Measurements from ENCODE around the gene FAM13A. TPM values are rescaled to one million over a fixed set of nuclear protein-coding genes. Genes with fewer than 3 reads are reported as not detected.

FAM13A gene
- total RNA-seq, 1 experiment from 2014 or later = 26.7 TPM

DNA sequence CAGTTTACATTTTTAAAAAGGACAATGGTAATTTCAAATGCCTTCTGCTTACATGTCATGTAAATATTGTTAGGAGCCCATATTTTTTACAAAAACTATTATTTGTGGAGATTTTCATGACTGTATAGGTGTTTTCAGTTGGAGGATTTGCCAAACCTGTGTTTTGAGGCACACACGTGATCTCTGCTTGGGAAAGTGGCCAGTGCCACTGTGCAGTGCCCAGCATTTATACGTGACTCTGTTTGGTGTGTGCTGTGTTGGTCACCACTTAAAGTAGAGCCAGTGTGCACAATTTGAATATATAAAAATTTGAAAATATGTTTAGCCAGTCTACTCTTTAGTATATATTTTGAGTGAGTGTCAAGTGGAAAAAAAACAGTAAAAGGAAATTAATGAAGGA lies 332.6 kb downstream of the FAM13A start:
- H3K9me3 ChIP-seq (ENCODE audit: insufficient read depth, low read depth) = no peaks in the 10 kb centered on the region
- H2AFZ ChIP-seq = no peak overlapping the region
- H4K20me1 ChIP-seq (ENCODE audit: insufficient read depth) = no peaks in the 10 kb centered on the region
- no peaks in the 10 kb centered on the region for H3K79me2 ChIP-seq (ENCODE audit: low read depth)
- H3K4me3 ChIP-seq = no peak overlapping the region
- POLR2A ChIA-PET (ENCODE audit: unreplicated experiment) = no interaction called here
- no peaks in the 10 kb centered on the region for H3K9me2 ChIP-seq (ENCODE audit: insufficient read depth)
- CTCF ChIA-PET = no interaction called here
- H3K27ac ChIP-seq = no peak overlapping the region
- H3K36me3 ChIP-seq (ENCODE audit: low read depth) = no peaks in the 10 kb centered on the region; the same call in 1 of the 2 replicates
- H3F3A ChIP-seq (ENCODE audit: insufficient read depth, low read depth) = no peaks in the 10 kb centered on the region
- TF ChIP-seq, protein P1, sequence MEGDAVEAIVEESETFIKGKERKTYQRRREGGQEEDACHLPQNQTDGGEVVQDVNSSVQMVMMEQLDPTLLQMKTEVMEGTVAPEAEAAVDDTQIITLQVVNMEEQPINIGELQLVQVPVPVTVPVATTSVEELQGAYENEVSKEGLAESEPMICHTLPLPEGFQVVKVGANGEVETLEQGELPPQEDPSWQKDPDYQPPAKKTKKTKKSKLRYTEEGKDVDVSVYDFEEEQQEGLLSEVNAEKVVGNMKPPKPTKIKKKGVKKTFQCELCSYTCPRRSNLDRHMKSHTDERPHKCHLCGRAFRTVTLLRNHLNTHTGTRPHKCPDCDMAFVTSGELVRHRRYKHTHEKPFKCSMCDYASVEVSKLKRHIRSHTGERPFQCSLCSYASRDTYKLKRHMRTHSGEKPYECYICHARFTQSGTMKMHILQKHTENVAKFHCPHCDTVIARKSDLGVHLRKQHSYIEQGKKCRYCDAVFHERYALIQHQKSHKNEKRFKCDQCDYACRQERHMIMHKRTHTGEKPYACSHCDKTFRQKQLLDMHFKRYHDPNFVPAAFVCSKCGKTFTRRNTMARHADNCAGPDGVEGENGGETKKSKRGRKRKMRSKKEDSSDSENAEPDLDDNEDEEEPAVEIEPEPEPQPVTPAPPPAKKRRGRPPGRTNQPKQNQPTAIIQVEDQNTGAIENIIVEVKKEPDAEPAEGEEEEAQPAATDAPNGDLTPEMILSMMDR (conservative IDR thresholded peaks at IDR 0.05) = no peak
- TF ChIP-seq EZH2 (IDR thresholded peaks at IDR 0.05; ENCODE audit: low read depth) = no peak
- no peaks in the 10 kb centered on the region for H3K4me1 ChIP-seq (replicated peaks; ENCODE audit: insufficient read depth)
- BruUV-seq (replicated peaks) = no TSS peak
- H3K4me2 ChIP-seq = no peak overlapping the region
- no peaks in the 10 kb centered on the region for H3K27me3 ChIP-seq (ENCODE audit: insufficient read depth, low read depth)
- intact Hi-C loops (cut with micrococcal nuclease; ENCODE audit: unreplicated experiment) = no loop called here
- no peak for DNase-seq

DNA sequence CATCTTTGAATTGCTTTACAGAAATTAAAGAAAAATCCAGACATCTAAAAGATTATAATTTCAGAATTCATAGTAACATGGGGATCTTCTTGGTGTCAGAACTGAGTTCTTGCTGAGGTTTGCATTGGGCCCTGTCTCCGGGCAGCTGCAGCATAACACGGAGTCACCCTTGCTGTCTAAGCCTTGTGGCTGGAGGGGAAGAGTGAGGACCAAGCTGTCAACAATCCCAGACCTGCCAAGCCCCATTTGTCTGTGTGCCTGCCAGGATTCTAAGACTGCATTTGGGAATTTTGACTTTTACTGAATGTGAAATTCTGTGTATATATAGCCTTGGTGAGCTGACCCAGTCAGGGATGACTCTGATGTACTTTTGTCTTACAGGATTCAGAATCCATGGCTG lies 334.2 kb downstream of the FAM13A start:
- Histone ChIP-seq H3F3A (ENCODE audit: insufficient read depth, low read depth) (no peaks in the 10 kb centered on the region), H4K20me1 (ENCODE audit: insufficient read depth) (no peaks in the 10 kb centered on the region), H3K9me3 (ENCODE audit: insufficient read depth, low read depth) (no peaks in the 10 kb centered on the region), H3K27ac (no peak overlapping the region), H2AFZ (no peak overlapping the region), H3K4me3 (no peak overlapping the region), H3K9me2 (ENCODE audit: insufficient read depth) (no peaks in the 10 kb centered on the region), H3K4me2 (no peak overlapping the region), H3K27me3 (ENCODE audit: insufficient read depth, low read depth) (no peaks in the 10 kb centered on the region), H3K79me2 (ENCODE audit: low read depth) (no peaks in the 10 kb centered on the region), H3K4me1 (replicated peaks; ENCODE audit: insufficient read depth) (no peaks in the 10 kb centered on the region), H3K36me3 (ENCODE audit: low read depth) (no peaks in the 10 kb centered on the region; the same call in 1 of the 2 replicates)
- CTCF ChIA-PET = no interaction called here
- POLR2A ChIA-PET (ENCODE audit: unreplicated experiment) = no interaction called here
- intact Hi-C loops (cut with micrococcal nuclease; ENCODE audit: unreplicated experiment) = no loop called here
- no peak for DNase-seq
- no TSS peak for BruUV-seq (replicated peaks)
- no peak for TF ChIP-seq EZH2 (IDR thresholded peaks at IDR 0.05; ENCODE audit: low read depth)
- TF ChIP-seq, protein P1 (conservative IDR thresholded peaks at IDR 0.05) = no peak

DNA sequence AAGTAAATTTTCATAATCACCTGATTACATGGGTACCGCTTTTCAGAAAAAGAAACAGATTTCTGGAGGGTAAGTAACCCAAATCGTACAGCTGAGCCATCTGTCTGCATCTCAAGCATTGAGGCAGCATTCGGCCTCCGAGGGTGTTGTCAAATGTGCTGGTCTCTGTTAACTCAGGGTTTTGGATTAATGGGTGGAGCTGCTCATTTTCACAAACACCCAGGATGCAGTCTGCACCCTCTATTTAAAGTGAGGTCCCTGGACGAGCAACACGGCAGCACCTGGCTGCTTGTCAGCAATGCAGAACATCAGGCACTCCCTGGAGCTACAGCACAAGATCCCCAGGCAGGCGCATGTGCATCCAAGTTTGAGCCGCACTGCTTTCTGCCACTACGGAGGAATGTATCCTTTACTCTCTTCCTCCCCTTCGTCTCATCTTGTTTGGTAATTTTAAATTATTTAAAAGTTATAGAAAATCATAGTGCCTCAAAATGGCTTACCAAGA lies 334.7 kb downstream of the FAM13A start:
- ChIA-PET CTCF (no interaction called here), POLR2A (ENCODE audit: unreplicated experiment) (no interaction called here)
- intact Hi-C loops (cut with micrococcal nuclease; ENCODE audit: unreplicated experiment) = no loop called here

More for the DNA sequence above, 334.7 kb downstream of the FAM13A start:
- no TSS peak for BruUV-seq (replicated peaks)
- no peaks in the 10 kb centered on the region for H3F3A ChIP-seq (ENCODE audit: insufficient read depth, low read depth)
- DNase-seq = no peak
- H3K36me3 ChIP-seq (ENCODE audit: low read depth) = no peaks in the 10 kb centered on the region; the same call in 1 of the 2 replicates
- no peaks in the 10 kb centered on the region for H3K9me3 ChIP-seq (ENCODE audit: insufficient read depth, low read depth)
- no peaks in the 10 kb centered on the region for H4K20me1 ChIP-seq (ENCODE audit: insufficient read depth)
- no peaks in the 10 kb centered on the region for H3K9me2 ChIP-seq (ENCODE audit: insufficient read depth)
- H3K4me3 ChIP-seq = no peak overlapping the region
- no peak overlapping the region for H2AFZ ChIP-seq
- H3K79me2 ChIP-seq (ENCODE audit: low read depth) = no peaks in the 10 kb centered on the region
- no peaks in the 10 kb centered on the region for H3K27me3 ChIP-seq (ENCODE audit: insufficient read depth, low read depth)
- H3K27ac ChIP-seq = no peak overlapping the region
- TF ChIP-seq, protein P1 (conservative IDR thresholded peaks at IDR 0.05) = no peak
- no peak for TF ChIP-seq EZH2 (IDR thresholded peaks at IDR 0.05; ENCODE audit: low read depth)
- H3K4me1 ChIP-seq (replicated peaks; ENCODE audit: insufficient read depth) = no peaks in the 10 kb centered on the region
- H3K4me2 ChIP-seq = no peak overlapping the region

Measured in PC-9 (cell line).